Activated CD8-positive, alpha-beta memory T cell treated with anti-CD3 and anti-CD28 coated beads, Interleukin-2, amount 10 ng/mL, durations not matched to agents 7 days and 5 days (primary cell): ENCODE data around the gene HEPACAM2. TPM values are rescaled to one million over a fixed set of nuclear protein-coding genes. Genes with fewer than 3 reads are reported as not detected.

Experiments used
- ATAC-seq: fragments of 150-1000 bp; cut with Tn5 transposase; one replicate; pipeline ENCODE4 v1.10.0; 2021; ENCODE audit warnings: moderate library complexity
- CTCF ChIA-PET: fragments of 350-600 bp; sonication (Branson Sonifier 250); formaldehyde crosslinking; loops from one replicate; lab custom pipeline; 2021; ENCODE audit warnings: antibody characterized with exemption; lab: Charles Lee
- DNase-seq: peaks from one replicate; pipeline ENCODE4 v3.0.0-alpha.2; 2020
- H3K27ac Mint-ChIP-seq: one replicate; pipeline ENCODE4 v1.8.0; 2021; ENCODE audit warnings: mild to moderate bottlenecking, mixed read lengths
- H3K27me3 Mint-ChIP-seq: one replicate; pipeline ENCODE4 v1.8.0; 2021; ENCODE audit warnings: mixed read lengths
- H3K36me3 Mint-ChIP-seq: one replicate; pipeline ENCODE4 v1.8.0; 2021; ENCODE audit warnings: mild to moderate bottlenecking, mixed read lengths
- H3K4me1 Mint-ChIP-seq: one replicate; pipeline ENCODE4 v1.8.0; 2021; ENCODE audit warnings: mixed read lengths
- H3K4me3 Mint-ChIP-seq: one replicate; pipeline ENCODE4 v1.8.0; 2021; ENCODE audit warnings: mild to moderate bottlenecking, moderate library complexity, mixed read lengths
- H3K9me3 Mint-ChIP-seq: one replicate; pipeline ENCODE4 v1.8.0; 2022; ENCODE audit warnings: low read depth, mixed read lengths
- total RNA-seq, 2 experiments: library from RNA; stranded (reverse); gene quantifications; one replicate each; pipeline ENCODE4 v1.2.3, GENCODE V29; 2021

Gene HEPACAM2
- total RNA-seq, result not detected

DNA sequence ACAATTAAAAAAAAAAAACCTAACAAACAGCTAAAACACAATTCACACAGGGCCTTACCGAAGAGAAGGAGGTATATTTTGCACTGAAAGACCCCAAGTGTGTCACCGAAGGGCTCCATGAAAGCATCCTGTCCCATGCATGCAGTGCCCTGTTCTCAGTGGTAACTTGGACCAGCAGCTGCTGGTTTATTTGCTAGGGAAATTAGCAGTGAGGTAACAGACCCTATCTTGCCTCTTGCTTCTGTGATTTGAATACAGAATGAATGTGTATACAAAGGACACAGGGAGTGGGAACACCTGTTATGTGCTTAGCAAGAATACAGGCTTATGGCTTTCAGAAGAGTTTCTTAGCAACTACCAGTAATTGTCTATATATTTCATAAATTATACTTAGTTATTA is at the start of gene HEPACAM2:
HEPACAM2 (minus strand) TSS at position 160 of the 400 bp plus-strand sequence.
- H3K27ac Mint-ChIP-seq, result no peak within 1 kb of the TSS
- ATAC-seq, result no peak
- DNase-seq, result no peak
- no peaks in the 10 kb centered on the region for H3K36me3 Mint-ChIP-seq
- no peaks in the 10 kb centered on the region for H3K9me3 Mint-ChIP-seq
- peaks cover 13% of the 10 kb centered on the region for H3K27me3 Mint-ChIP-seq
- H3K4me1 Mint-ChIP-seq, result peaks cover 11% of the 10 kb centered on the region
- CTCF ChIA-PET, result interaction anchor here (0.7 to 2.1 kb wide), 6 partner anchors 9 to 132 kb away, joined by 3 to 8 read pairs (median 4); no protein-coding TSS in a partner anchor
- H3K4me3 Mint-ChIP-seq, result no peak within 1 kb of the TSS

DNA sequence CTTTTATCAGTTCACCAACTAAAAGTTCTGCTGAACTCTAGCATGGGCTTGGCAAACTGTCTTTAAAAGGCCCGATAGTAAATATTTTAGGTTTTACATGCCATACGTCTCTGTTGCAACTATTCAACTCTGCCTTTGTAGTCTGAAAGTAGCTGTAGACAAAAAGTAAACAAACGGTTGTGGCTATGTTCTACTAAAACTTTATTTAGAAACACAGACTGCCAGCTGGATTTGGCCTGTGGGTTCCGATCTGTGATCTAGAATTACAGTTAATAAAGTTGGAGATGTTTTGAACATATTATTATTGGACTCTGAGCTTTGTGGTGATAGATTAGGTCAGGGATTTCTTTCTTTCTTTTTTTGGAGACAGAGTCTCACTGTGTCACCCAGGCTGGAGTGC is 39.0 kb upstream of the HEPACAM2 start:
- H3K4me3 Mint-ChIP-seq, result no peak overlapping the region
- CTCF ChIA-PET, result no interaction called here
- H3K27me3 Mint-ChIP-seq, result no peaks in the 10 kb centered on the region
- no peak overlapping the region for H3K27ac Mint-ChIP-seq
- no peak for ATAC-seq
- DNase-seq, result no peak
- H3K4me1 Mint-ChIP-seq, result no peaks in the 10 kb centered on the region
- H3K36me3 Mint-ChIP-seq, result no peaks in the 10 kb centered on the region
- H3K9me3 Mint-ChIP-seq, result no peaks in the 10 kb centered on the region

DNA sequence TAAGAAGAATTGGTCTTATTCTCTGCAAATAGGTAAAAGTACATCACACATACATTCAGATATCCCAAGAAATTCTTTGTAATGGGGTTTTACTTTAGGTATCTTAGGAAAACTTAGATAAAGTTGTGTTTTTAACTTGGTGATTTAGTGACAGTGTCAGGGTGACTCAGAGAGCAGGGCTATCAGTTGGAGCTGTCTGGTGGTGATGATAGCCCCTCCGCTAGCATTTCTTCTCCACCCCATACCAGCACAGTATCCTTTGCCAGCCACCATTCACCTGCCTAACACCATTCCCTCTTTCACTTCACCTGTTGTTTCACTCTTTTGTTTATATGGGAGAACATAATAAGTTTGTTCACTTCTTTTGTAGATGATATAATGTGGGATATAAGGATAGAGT is 36.3 kb upstream of the HEPACAM2 start:
- CTCF ChIA-PET, result no interaction called here
- Mint-ChIP-seq H3K27me3 (no peaks in the 10 kb centered on the region), H3K4me1 (no peaks in the 10 kb centered on the region), H3K27ac (no peak overlapping the region), H3K9me3 (no peaks in the 10 kb centered on the region), H3K4me3 (no peak overlapping the region), H3K36me3 (no peaks in the 10 kb centered on the region)
- DNase-seq, result no peak
- ATAC-seq, result no peak

DNA sequence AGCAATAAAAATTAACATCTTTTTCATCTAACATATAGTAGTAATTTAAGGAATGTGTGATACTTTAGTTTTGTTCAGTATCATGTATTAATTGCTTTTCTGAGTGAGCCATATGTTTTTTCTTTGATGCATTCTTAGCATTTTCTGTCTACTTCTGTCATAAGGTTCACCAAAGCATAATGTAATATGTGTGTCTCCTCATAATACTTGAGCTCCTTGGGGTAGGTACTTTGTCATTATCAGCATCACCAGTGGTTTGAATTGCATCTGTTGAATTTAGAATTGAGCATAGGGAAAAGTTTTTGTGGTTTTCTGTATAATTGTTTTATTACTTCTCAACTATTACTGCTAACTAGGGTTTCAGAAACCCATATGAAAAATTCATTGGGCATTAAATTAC is 32.4 kb upstream of the HEPACAM2 start:
- DNase-seq, result no peak
- Mint-ChIP-seq H3K27me3 (no peaks in the 10 kb centered on the region), H3K9me3 (no peaks in the 10 kb centered on the region), H3K36me3 (no peaks in the 10 kb centered on the region), H3K27ac (no peak overlapping the region), H3K4me1 (no peaks in the 10 kb centered on the region), H3K4me3 (no peak overlapping the region)
- CTCF ChIA-PET, result no interaction called here
- no peak for ATAC-seq

DNA sequence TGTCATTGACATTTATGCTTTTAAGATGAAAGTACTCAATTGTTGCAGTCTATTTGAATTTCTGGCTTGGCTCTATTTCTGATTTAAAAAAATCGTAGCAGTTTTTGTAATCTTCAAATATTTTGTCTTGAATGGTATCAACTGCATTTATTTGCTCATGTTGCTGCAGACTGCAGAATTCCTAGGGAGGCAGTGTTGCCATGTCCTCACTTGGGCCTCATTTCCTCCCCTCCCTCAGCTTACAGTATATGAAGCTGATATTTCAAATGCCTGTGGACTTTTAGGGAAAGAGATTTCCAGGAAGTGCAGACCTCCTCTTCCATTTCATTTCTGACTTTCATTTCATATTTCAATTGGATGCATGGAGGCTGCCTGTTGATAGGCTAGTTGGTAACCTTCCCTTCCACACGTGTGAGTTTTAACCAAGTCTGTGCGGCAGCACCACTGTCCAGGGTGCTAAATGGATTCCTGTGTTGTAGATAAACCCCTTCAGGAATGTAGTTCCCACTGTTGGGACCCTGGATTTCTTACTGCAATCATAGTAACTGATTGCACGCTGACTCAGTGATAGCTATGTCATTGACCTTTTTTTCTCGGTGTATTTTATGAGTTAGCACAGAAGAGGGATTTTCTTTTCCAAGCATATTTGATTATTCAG is 23.4 kb upstream of the HEPACAM2 start:
- H3K4me3 Mint-ChIP-seq, result no peak overlapping the region
- no peaks in the 10 kb centered on the region for H3K36me3 Mint-ChIP-seq
- ATAC-seq, result no peak
- no peak overlapping the region for H3K27ac Mint-ChIP-seq
- H3K27me3 Mint-ChIP-seq, result no peaks in the 10 kb centered on the region
- CTCF ChIA-PET, result no interaction called here
- no peak for DNase-seq
- peaks cover 6% of the 10 kb centered on the region for H3K4me1 Mint-ChIP-seq
- H3K9me3 Mint-ChIP-seq, result no peaks in the 10 kb centered on the region

DNA sequence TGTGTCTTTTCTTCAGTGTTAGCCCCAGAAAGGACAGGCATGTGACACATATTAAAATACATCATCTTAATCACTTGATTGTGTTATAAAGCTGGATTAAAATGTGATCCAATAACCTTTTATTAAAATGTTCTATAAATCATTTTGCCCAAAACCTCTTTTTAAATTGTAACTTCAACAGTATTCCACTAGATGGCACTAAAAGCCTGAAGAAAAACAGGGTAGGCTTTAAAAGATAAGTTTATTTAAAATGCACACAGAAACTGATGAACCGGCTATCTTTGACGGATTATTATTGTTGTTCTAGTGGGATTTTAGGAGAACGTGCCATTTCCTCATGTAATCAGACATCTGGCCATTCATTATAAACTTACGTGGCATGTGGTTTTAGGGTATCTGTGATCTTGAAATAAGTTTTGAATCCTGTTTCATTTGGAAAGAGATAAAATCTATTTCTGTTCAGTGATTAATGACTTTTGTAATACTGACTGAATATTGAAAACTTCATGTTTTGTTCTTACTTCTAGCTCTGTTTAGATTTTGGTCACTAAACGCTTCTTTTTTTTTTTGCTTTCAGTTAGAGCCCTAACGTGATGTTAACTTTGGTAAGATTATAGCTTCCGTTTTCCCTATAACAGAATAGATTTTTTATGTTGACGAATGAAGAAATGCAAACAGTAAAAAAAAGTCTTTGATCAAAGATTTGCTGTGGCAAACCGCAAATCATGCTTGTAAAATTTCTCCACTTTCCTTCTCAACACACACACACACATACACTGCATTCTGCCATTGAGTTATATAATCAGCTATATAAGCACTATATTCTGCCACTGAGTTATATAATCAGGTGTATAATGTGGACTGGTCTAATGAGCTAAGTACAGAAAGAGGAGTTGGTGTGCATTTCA is 19.5 kb upstream of the HEPACAM2 start:
- DNase-seq (no peak), ATAC-seq (no peak)
- H3K4me3 Mint-ChIP-seq, result peak overlapping the region; percentile 52
- H3K4me1 Mint-ChIP-seq, result peaks cover 6% of the 10 kb centered on the region
- CTCF ChIA-PET, result interaction anchor here (1.0 to 3.9 kb wide), 7 partner anchors 11 to 305 kb away, joined by 3 to 13 read pairs (median 4); partner anchors contain the start of genes HEPACAM2 and VPS50
- H3K9me3 Mint-ChIP-seq, result no peaks in the 10 kb centered on the region
- peak overlapping the region; percentile 36 for H3K27ac Mint-ChIP-seq
- no peaks in the 10 kb centered on the region for H3K27me3 Mint-ChIP-seq
- no peaks in the 10 kb centered on the region for H3K36me3 Mint-ChIP-seq

DNA sequence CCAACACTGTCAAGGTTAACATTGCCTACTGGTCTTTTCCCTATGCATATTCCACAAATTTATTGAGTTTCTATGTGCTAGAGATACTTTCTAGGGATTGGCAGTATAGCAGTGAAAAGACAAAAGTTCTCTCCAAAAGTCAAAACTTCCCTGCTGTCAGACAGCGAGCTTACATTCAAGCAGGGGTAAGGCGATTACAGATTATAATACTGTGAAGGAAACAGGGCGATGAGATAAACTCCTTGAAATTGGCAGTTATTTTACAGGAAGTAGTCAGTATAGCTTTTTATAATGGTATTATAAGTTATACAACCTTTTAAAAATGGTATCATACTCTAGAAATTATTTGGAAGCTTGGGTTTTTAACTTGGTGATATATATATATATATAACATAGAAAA is 15.8 kb upstream of the HEPACAM2 start:
- no peaks in the 10 kb centered on the region for H3K36me3 Mint-ChIP-seq
- H3K27ac Mint-ChIP-seq, result no peak overlapping the region
- ATAC-seq, result no peak
- DNase-seq, result no peak
- no peaks in the 10 kb centered on the region for H3K27me3 Mint-ChIP-seq
- no peak overlapping the region for H3K4me3 Mint-ChIP-seq
- CTCF ChIA-PET, result no interaction called here
- no peaks in the 10 kb centered on the region for H3K9me3 Mint-ChIP-seq
- peaks cover 6% of the 10 kb centered on the region for H3K4me1 Mint-ChIP-seq

DNA sequence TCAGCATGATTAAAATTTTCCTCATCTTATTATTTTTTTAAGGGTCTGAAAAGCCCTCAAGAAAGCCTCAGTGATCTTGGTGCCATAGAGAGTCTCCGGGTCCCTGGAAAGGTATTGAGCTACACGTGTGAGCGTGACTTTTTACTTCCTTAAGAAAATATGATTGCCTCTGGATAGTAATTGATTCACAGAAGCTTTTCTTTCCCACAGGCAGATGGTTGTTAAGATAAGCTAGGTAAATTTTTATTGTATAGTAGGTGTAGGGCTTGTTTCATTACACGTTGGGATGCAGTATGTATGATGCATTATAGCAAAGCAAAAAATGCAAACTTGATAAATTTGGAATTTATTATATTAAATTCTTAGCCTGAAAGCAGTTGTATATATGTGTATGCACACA is 13.6 kb upstream of the HEPACAM2 start:
- no peaks in the 10 kb centered on the region for H3K4me1 Mint-ChIP-seq
- no peak overlapping the region for H3K27ac Mint-ChIP-seq
- no peaks in the 10 kb centered on the region for H3K9me3 Mint-ChIP-seq
- CTCF ChIA-PET, result interaction anchor here (1.4 to 1.7 kb wide), 2 partner anchors 8 to 13 kb away, joined by 3 to 5 read pairs; partner anchors contain the start of gene HEPACAM2
- no peak for DNase-seq
- ATAC-seq, result no peak
- no peaks in the 10 kb centered on the region for H3K36me3 Mint-ChIP-seq
- no peaks in the 10 kb centered on the region for H3K27me3 Mint-ChIP-seq
- H3K4me3 Mint-ChIP-seq, result no peak overlapping the region

DNA sequence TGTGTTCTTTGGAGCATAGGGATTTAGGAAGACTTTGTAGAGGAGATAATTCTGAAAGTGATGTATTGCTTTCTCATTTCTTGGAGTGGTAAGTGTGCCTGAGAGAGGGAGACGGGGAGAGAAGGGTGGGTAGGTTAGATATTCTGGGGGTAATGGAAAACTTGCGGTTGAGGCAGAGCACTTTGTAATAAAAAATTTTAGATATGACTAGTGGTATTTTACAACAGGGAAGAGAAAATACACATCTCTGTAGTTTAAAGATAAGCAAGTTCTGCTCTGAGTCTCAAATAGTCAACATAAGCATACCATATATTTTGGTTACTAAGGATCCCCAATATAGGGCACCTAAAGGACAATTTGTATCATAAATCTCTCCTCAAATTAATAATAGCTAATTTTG is 12.5 kb upstream of the HEPACAM2 start:
- H3K27ac Mint-ChIP-seq, result no peak overlapping the region
- no peaks in the 10 kb centered on the region for H3K9me3 Mint-ChIP-seq
- no peaks in the 10 kb centered on the region for H3K27me3 Mint-ChIP-seq
- H3K4me3 Mint-ChIP-seq, result no peak overlapping the region
- DNase-seq (no peak), ATAC-seq (no peak)
- no peaks in the 10 kb centered on the region for H3K36me3 Mint-ChIP-seq
- CTCF ChIA-PET, result interaction anchor here (1.7 kb wide), 1 partner anchor 12 kb away, joined by 5 read pairs; the partner anchor contains the start of gene HEPACAM2
- peaks cover 2% of the 10 kb centered on the region for H3K4me1 Mint-ChIP-seq

DNA sequence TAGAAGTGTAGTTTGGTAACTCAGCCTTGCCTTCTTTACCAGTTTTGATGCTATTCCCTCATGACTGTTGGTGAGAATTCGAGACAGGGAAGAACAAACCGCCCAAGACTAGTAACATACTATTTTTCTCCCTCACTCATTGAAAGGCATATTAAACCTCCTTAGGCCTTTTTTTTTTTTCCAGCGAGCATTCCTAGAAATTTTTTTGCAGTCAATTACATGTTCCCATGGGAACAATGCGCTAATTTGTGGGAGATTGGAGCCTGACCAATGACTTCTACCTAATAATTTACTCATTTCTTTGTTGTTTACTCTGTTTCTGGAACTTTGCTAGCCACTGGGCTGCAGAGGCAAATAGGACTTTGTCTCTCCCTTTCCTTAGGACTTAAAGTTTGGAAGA is 11.9 kb upstream of the HEPACAM2 start:
- Mint-ChIP-seq H3K9me3 (no peaks in the 10 kb centered on the region), H3K36me3 (no peaks in the 10 kb centered on the region), H3K4me1 (peaks cover 5% of the 10 kb centered on the region), H3K27me3 (no peaks in the 10 kb centered on the region), H3K27ac (no peak overlapping the region), H3K4me3 (no peak overlapping the region)
- DNase-seq (no peak), ATAC-seq (no peak)
- CTCF ChIA-PET, result no interaction called here

DNA sequence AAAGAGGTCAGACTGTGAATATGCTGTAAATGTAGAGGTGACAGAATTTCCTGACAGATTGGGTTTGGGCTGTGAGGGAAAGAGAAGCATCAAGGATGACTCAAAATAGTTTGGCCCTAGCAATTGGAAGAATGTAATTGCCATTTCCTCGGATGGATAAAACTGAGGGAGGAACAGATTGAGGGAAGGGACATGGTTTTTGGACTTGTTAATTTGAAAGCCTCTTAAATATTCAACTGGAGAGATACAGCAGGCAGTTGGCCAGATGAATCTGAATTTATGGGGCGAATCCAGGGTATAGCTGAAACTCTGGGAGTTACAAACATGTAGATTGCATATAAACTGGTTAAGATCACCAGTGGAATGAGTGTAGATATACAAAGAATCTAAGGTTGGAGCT is 9.3 kb upstream of the HEPACAM2 start:
- H3K27me3 Mint-ChIP-seq, result no peaks in the 10 kb centered on the region

DNA sequence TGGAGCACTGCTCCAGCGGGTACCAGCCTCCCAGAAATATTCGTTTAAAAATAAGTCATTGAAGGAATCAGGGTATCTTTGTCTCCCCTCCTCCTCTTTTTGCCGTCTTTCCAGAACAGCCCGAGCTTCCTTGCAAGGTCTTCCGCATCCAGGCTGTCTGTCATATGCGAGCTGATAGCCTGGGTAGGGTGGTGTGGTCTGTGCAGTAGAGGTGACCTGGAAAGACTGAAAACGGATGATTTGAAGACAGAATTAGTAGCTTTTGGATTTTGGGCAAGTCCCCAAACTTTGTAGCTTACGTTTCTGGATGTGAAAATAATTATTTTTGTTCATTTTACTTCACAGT is 6.4 kb upstream of the HEPACAM2 start:
- DNase-seq (no peak), ATAC-seq (peak; percentile 9)
- no peaks in the 10 kb centered on the region for H3K9me3 Mint-ChIP-seq
- no peaks in the 10 kb centered on the region for H3K27me3 Mint-ChIP-seq
- no peaks in the 10 kb centered on the region for H3K36me3 Mint-ChIP-seq
- peak overlapping the region; percentile 77 for H3K27ac Mint-ChIP-seq
- CTCF ChIA-PET, result interaction anchor here (1.5 to 3.2 kb wide), 3 partner anchors 12 to 785 kb away, joined by 4 to 12 read pairs (median 5); partner anchors contain the start of gene GATAD1
- peak overlapping the region; percentile 86 for H3K4me3 Mint-ChIP-seq
- H3K4me1 Mint-ChIP-seq, result peaks cover 25% of the 10 kb centered on the region

More for the DNA sequence above, 9.3 kb upstream of the HEPACAM2 start:
- Mint-ChIP-seq H3K4me3 (no peak overlapping the region), H3K4me1 (peaks cover 17% of the 10 kb centered on the region), H3K9me3 (no peaks in the 10 kb centered on the region), H3K36me3 (no peaks in the 10 kb centered on the region), H3K27ac (no peak overlapping the region)
- CTCF ChIA-PET, result no interaction called here
- ATAC-seq (no peak), DNase-seq (no peak)

DNA sequence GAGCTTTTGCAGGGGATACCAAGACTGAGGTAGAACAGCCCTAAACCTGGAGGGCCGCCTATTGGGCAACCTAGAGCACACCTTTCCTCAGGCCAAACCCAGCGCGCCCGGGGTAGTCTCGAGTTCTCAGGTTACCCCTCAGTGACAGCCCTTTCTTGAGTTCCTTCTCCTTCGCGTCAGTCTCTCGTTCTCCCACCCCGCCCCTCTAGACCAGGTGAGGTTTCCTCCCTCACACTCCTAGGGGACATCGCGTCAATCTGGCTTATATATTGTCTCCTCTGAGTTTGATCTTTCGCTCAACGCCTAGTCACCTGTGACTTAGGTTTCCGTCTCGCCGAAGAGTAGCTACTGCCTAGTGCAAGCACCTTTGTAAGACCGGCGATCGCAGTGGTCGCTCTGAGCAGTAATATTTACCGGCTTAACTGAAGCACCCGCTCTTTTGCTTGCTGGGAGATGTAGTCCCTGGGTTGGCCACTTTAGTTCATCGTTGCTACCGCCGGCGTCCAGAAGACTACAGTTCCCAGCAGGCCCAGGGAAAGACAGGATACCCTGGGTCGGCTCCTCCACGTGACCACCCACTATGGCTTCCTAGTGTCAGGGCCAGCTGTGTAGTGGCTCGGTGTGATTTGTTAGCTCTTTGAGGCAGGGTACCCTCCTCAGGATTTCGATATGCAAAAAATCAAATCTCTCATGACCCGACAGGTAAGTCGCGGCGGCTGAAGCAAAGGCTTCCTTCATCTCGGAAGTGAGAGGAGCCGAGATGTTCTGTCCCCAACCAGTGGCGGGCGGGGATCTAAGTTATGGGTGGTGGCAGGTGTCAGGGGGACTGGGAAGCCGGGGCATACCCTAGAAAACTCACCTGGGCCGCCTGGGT is 5.8 kb upstream of the HEPACAM2 start, which contains the start of gene VPS50:
VPS50 (plus strand) TSS at position 568 of the 874 bp plus-strand sequence; CDS start at position 670, 102 bp downstream.
- ATAC-seq (peak; percentile 99), DNase-seq (peak; percentile 97)
- peak within 1 kb of the TSS; percentile 77 for H3K27ac Mint-ChIP-seq
- peaks cover 25% of the 10 kb centered on the region for H3K4me1 Mint-ChIP-seq
- H3K27me3 Mint-ChIP-seq, result no peaks in the 10 kb centered on the region
- CTCF ChIA-PET, result interaction anchor here (0.7 to 3.2 kb wide), 8 partner anchors 9 to 1163 kb away, joined by 3 to 12 read pairs (median 4); partner anchors contain the start of genes COL1A2, GATAD1 and SAMD9
- H3K4me3 Mint-ChIP-seq, result peak within 1 kb of the TSS; percentile 86
- no peaks in the 10 kb centered on the region for H3K36me3 Mint-ChIP-seq
- H3K9me3 Mint-ChIP-seq, result no peaks in the 10 kb centered on the region
